GM18526 (cell line): ENCODE data around the gene LIMS2.

Experiments
- POLR2A ChIP-seq: IDR thresholded peaks from 3 replicates; pipeline ENCODE4 v1.6.1; 2011; ENCODE audit not compliant: insufficient read length; ENCODE audit errors: extremely low read depth

Gene LIMS2

GRCh38 chr2:127650041-127650784, 25.1 kb downstream of the LIMS2 start:
- TF ChIP-seq POLR2A = no peak

DNA sequence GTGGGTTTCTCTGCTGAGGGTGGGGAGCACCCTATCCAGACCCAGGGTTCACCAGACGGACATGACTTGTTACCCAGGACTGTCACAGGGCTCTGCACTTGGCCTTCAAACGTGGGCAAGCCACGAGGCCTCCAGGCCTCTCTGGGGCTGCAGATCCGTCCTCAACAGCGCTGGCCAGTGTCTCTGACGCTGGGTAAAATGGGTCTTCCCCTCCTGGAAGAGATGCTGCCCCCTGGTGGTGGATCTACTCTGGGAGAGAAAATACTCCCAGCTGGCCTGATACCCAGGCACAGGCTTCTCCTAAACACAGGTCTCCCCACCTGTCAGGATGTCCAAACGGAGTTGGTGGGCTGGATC, 25.7 kb downstream of the LIMS2 start:
- no peak for TF ChIP-seq POLR2A

GRCh38 chr2:127649100-127649611, 26.2 kb downstream of the LIMS2 start:
- TF ChIP-seq POLR2A = no peak

GRCh38 chr2:127648321-127648720, 27.0 kb downstream of the LIMS2 start:
- TF ChIP-seq POLR2A = no peak

DNA sequence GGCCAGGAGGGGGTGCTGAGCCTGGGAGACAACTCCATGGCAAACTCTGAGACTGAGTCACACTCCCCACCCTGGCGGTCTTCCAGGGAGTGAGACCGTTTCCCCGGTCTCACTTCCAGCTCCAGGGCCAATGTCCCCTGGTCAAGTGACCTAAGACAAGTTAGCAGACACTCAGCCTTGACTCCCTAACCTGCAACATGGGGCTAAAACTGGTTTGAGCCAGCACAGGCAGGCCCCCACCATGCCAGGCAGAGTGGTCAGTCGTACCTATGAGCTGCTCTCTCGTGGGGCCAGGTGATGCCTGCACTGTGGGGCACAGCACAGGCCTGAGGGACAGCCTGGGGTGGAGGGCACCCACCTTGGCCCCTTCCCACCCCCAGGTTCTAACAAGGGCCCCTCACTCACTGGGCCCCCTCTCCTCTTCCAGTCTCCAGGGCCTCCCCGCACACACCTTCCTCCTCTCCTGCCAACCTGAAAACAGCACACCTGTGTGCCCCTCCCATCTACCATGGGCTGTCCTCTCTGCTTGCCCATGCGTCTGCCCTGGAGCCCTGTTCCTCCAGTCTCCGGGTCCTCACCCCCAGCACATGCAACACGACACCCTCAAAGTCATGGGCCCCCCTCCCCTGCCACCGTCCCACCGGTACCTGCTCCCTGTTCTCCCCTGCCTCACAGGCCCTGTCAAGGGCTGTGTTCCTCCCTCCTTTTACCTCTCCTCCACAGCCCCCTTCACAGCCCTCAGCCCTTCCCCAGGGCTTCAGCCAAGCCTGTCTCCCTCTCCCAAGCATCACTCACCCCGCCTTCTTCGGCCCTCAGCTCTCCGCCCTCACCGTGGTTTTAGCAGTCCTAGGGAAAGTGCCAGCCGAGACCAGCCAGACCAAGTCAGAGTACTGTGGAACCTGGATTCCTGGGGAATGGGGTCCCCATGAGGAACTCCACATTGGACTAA, 27.8 kb downstream of the LIMS2 start:
- no peak for TF ChIP-seq POLR2A

DNA sequence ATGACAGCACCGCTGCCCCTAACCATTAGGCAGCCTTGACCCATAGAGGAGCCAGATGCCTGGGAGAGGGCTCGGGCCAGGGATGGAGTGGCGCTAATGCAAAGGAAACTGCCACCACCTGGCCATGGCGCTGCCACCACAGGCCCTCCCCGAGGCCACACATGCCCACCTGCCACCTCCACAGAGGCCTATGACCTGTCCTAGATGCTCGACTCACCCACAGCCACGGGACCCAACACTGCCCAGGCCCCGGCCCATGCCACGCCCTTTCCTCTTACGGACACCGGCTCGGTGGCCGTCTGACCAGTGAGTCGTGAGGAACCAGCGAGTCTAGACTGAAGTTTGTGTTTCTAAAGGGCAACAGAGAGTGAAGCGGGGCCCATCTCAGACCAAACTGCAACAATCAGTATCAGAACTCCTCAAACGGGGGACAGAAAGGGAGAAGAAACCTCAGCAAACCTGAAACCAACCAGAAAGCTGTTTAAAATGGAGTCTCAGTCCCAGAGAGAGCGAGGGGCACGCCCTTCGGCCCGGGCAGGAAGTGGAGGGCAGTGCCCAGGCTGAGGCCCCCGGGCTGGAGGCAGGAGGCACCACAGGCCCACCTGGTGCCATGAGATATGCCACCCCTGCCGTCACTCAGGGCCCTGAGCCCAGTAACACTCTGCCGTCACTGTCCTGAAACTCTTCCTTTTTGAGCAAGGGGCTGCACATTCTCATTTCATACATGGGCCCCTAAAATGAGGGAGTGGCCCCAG, 28.7 kb downstream of the LIMS2 start:
- TF ChIP-seq POLR2A = no peak

DNA sequence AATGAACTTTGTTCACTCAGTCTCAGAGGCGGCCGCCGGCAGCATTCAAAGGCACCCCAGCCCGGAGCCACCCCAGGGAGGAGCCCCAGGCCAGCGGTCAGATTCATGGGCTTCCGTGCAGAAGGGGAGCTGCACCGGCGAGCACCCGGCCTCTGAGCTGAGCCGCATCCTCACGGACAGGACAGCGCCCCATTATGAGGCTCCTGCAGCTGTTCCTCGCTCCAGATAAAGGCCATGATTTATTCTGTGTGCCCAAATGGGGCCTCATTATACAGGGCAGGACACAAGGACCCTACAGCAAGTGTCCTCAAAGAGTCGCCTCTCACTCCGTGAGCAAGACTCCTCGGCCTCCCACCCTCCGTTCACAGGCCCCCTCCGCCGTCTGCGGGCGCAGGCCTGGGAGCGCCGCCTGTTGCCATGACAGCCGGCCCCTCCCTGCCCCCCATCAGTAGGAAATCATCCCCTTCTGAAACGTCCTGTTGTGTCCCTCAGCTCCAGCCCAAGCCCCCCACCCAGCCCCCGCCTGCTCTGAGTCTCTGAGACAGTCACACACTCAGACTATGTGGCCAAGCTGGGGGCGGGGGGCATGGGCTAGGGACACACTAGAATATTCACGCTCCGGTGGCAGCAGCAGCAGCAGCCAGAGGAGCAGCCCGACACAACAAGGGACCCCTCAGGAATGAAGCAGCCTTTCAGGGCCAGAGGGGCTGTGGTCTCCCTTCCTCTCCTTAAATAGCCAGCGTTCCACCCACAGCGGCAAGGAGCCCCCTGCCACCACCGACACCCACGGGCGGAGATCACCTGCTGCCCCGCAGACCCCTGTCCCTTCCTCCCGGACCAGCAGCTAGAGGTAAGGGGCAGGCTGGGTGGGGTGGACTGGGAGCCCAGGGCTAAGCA, 29.7 kb downstream of the LIMS2 start, which contains the start of gene GPR17:
GPR17 (plus strand) TSS at position 759 of the 897 bp plus-strand sequence. CDS start 4,583 bp downstream, outside the sequence.
- no peak for TF ChIP-seq POLR2A

GRCh38 chr2:127645026-127645394, 30.3 kb downstream of the LIMS2 start:
- TF ChIP-seq POLR2A = no peak

- no peak for TF ChIP-seq POLR2A
Measured at GRCh38 chr2:127644066-127645025, 31.0 kb downstream of the LIMS2 start.

- no peak for TF ChIP-seq POLR2A
Measured at GRCh38 chr2:127643439-127644065, 31.8 kb downstream of the LIMS2 start.

- TF ChIP-seq POLR2A = no peak
Measured at GRCh38 chr2:127642706-127643438, 32.5 kb downstream of the LIMS2 start.
